Trophoblast cell (in vitro differentiated cells and primary cell): ENCODE data around the gene FBXO3.
"Not testable (repeated sequence)": the region's sequence is repeated elsewhere in the genome, so short reads cannot be mapped to it uniquely, and the experiment has no call there.

Experiments used
- DNase-seq, 2 donors: peaks; one replicate each; pipeline ENCODE4 v3.0.0-alpha.2; 2016
- H2AFZ ChIP-seq: 2 replicates; pipeline ENCODE4 v1.6.1; 2013; ENCODE audit warnings: low read length, moderate library complexity, mild to moderate bottlenecking; ENCODE audit not compliant: insufficient read depth, poor library complexity
- H2AK5ac ChIP-seq: 2 replicates; pipeline ENCODE4 v1.6.1; 2013; ENCODE audit warnings: mild to moderate bottlenecking, low read length
- H2BK120ac ChIP-seq: 2 replicates; pipeline ENCODE4 v1.6.1; 2013; ENCODE audit warnings: low read length, mild to moderate bottlenecking, moderate library complexity; ENCODE audit not compliant: insufficient read depth, poor library complexity
- H2BK12ac ChIP-seq: 2 replicates; pipeline ENCODE4 v1.6.1; 2013; ENCODE audit warnings: mild to moderate bottlenecking, low read length, moderate library complexity
- H2BK5ac ChIP-seq: 2 replicates; pipeline ENCODE4 v1.6.1; 2013; ENCODE audit warnings: low read length, low read depth, moderate library complexity, mild to moderate bottlenecking; ENCODE audit not compliant: poor library complexity
- H3K14ac ChIP-seq: 2 replicates; pipeline ENCODE4 v1.6.1; 2013; ENCODE audit warnings: mild to moderate bottlenecking, low read length
- H3K18ac ChIP-seq: 2 replicates; pipeline ENCODE4 v1.6.1; 2013; ENCODE audit warnings: mild to moderate bottlenecking, low read length
- H3K23ac ChIP-seq: 2 replicates; pipeline ENCODE4 v1.6.1; 2013; ENCODE audit warnings: low read length
- H3K27ac ChIP-seq: 2 replicates; pipeline ENCODE4 v1.5.1; 2013; ENCODE audit warnings: low read depth, mild to moderate bottlenecking, inconsistent platforms, low read length, moderate library complexity
- H3K27me3 ChIP-seq: 2 replicates; pipeline ENCODE4 v1.6.1; 2013; ENCODE audit warnings: inconsistent platforms, mild to moderate bottlenecking, low read length, moderate library complexity; ENCODE audit not compliant: insufficient read depth
- H3K36me3 ChIP-seq, 2 experiments: 1 replicate in 1 of 2; 2 replicates in 1 of 2; pipeline ENCODE4 v1.6.1; 2013; ENCODE audit warnings: low read length in 2 of 2, mild to moderate bottlenecking in 2 of 2, moderate library complexity in 1 of 2; ENCODE audit not compliant: insufficient read depth in 2 of 2, control insufficient read depth in 1 of 2
- H3K4ac ChIP-seq: 2 replicates; pipeline ENCODE4 v1.6.1; 2013; ENCODE audit warnings: low read depth, mild to moderate bottlenecking, low read length, moderate library complexity
- H3K4me1 ChIP-seq, 2 experiments: 1 replicate in 1 of 2; 2 replicates in 1 of 2; pipeline ENCODE4 v1.6.1; 2013; ENCODE audit warnings: low read length in 2 of 2, mild to moderate bottlenecking in 2 of 2, moderate library complexity in 1 of 2; ENCODE audit not compliant: insufficient read depth in 2 of 2, control insufficient read depth in 1 of 2
- H3K4me2 ChIP-seq: 2 replicates; pipeline ENCODE4 v1.6.1; 2013; ENCODE audit warnings: inconsistent platforms, mild to moderate bottlenecking, low read length, moderate library complexity
- H3K4me3 ChIP-seq: 2 replicates; pipeline ENCODE4 v1.5.1; 2013; ENCODE audit warnings: mild to moderate bottlenecking, low read depth, low read length, inconsistent platforms
- H3K79me1 ChIP-seq: one replicate; pipeline ENCODE4 v1.6.1; 2013; ENCODE audit warnings: low read length
- H3K79me2 ChIP-seq: 2 replicates; pipeline ENCODE4 v1.6.1; 2013; ENCODE audit warnings: low read length, mild to moderate bottlenecking; ENCODE audit not compliant: control insufficient read depth, insufficient read depth, poor library complexity
- H3K9ac ChIP-seq: 2 replicates; pipeline ENCODE4 v1.6.1; 2013; ENCODE audit warnings: mild to moderate bottlenecking, low read length
- H3K9me3 ChIP-seq: 2 replicates; pipeline ENCODE4 v1.6.1; 2013; ENCODE audit warnings: low read depth, mild to moderate bottlenecking, control low read depth, inconsistent platforms, low read length; ENCODE audit not compliant: insufficient read depth
- H4K12ac ChIP-seq: 2 replicates; pipeline ENCODE4 v1.6.1; 2013; ENCODE audit warnings: low read depth, mild to moderate bottlenecking, low read length, moderate library complexity
- H4K8ac ChIP-seq: 2 replicates; pipeline ENCODE4 v1.6.1; 2013; ENCODE audit warnings: low read depth, mild to moderate bottlenecking, low read length, moderate library complexity
- H4K91ac ChIP-seq: one replicate; pipeline ENCODE4 v1.6.1; 2013; ENCODE audit warnings: low read depth, mild to moderate bottlenecking, low read length, moderate library complexity
- WGBS: extraction: QIAGEN DNeasy Blood & Tissue Kit; methylation state at CpG from one replicate; pipeline ENCODE4 v1.1.7; 2013; ENCODE audit warnings: missing lambda C conversion rate; ENCODE audit not compliant: insufficient read length, insufficient coverage; ENCODE audit errors: extremely low coverage; 5-methylcytosine and 5-hydroxymethylcytosine counted together

The FBXO3 gene

DNA sequence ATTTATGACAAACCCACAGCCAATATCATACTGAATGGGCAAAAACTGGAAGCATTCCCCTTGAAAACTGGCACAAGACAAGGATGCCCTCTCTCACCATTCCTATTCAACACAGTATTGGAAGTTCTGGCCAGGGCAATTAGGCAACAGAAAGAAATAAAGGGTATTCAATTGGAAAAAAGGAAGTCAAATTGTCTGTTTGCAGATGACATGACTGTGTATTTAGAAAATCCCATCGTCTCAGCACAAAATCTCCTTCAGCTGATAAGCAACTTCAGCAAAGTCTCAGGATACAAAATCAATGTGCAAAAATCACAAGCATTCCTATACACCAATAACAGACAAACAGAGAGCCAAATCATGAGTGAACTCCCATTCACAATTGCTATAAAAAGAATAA is 46.8 kb downstream of the FBXO3 start:
- H4K8ac ChIP-seq, H3K4me3 ChIP-seq, H2AK5ac ChIP-seq, DNase-seq, H2BK12ac ChIP-seq, H3K9ac ChIP-seq, H4K12ac ChIP-seq, H3K9me3 ChIP-seq, H3K4me2 ChIP-seq, H3K79me2 ChIP-seq, H3K23ac ChIP-seq, H3K14ac ChIP-seq, H3K18ac ChIP-seq, H3K36me3 ChIP-seq, H2BK5ac ChIP-seq, H2AFZ ChIP-seq, H2BK120ac ChIP-seq, H3K27me3 ChIP-seq, H4K91ac ChIP-seq, H3K4ac ChIP-seq, H3K27ac ChIP-seq: not testable (repeated sequence)
- Histone ChIP-seq H3K79me1 (peaks cover 17% of the 10 kb centered on the region), H3K4me1 (peaks cover 18 to 22% of the 10 kb centered on the region in 2 experiments)
- WGBS = no CpG with 5 or more reads among the region's 1 CpG

DNA sequence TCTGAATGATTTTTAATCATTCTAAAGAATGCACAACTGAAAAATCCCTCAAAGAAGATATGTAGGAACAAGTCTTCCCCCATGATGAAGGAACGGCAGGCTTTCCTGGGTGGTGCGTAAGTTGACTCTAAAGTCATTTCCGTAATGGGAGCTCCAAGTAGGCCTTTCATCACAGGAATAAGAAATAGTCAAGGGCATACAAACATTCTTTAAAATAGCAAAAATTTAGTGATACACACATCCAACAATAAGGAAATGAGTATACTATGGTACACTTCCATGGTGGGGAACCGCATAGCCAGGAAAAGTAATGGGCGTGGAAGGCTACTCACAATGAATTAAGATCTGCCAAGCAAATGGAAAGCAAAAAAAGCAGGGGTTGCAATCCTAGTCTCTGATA is 48.8 kb downstream of the FBXO3 start:
- H3K4me3 ChIP-seq = no peak overlapping the region
- H2BK5ac ChIP-seq = no peak overlapping the region
- no peak overlapping the region for H3K4ac ChIP-seq
- H3K27me3 ChIP-seq = no peaks in the 10 kb centered on the region
- no peak overlapping the region for H3K14ac ChIP-seq
- H4K91ac ChIP-seq = no peak overlapping the region
- no peak overlapping the region for H4K12ac ChIP-seq
- no peak overlapping the region for H3K4me2 ChIP-seq
- peaks cover 27 to 32% of the 10 kb centered on the region in 2 experiments for H3K4me1 ChIP-seq
- H4K8ac ChIP-seq = no peak overlapping the region
- DNase-seq = no peak
- H2BK120ac ChIP-seq = no peak overlapping the region
- no peak overlapping the region for H3K9ac ChIP-seq
- H2AFZ ChIP-seq = no peak overlapping the region
- H3K36me3 ChIP-seq = peaks cover 8% of the 10 kb centered on the region in 2 experiments
- H2AK5ac ChIP-seq = no peak overlapping the region
- peaks cover 28% of the 10 kb centered on the region for H3K79me1 ChIP-seq
- WGBS = no CpG with 5 or more reads among the region's 5 CpGs
- no peak overlapping the region for H3K18ac ChIP-seq
- H3K9me3 ChIP-seq = no peaks in the 10 kb centered on the region
- H3K23ac ChIP-seq = no peak overlapping the region
- no peak overlapping the region for H3K27ac ChIP-seq
- H2BK12ac ChIP-seq = no peak overlapping the region
- H3K79me2 ChIP-seq = peaks cover 6% of the 10 kb centered on the region

DNA sequence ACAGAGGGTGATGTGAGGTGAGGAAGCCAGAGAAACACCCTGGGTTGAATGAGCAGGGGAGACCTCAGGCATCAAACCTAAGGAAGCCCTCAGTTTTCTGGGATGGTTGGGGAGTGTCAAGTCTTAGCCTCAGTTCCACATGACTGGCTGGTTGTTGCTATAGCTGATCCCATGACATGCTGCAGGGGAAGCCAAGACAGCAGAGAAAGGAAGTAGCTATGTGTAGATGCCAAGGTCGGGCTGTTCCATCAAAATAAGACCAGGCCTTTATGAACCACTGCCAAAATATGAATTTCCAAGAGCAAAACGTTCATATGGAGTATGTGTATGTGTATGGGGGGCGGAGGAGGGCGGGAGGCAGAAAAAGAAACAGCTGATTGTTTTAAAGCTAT is 49.7 kb downstream of the FBXO3 start:
- Histone ChIP-seq H3K4me3 (no peak overlapping the region), H2AK5ac (peak overlapping the region; percentile 9), H2BK5ac (peak overlapping the region; percentile 34), H3K4me2 (no peak overlapping the region), H3K79me2 (peaks cover 6% of the 10 kb centered on the region), H3K14ac (peak overlapping the region; percentile 21), H3K23ac (no peak overlapping the region), H3K4me1 (peaks cover 27 to 34% of the 10 kb centered on the region in 2 experiments), H3K9me3 (no peaks in the 10 kb centered on the region), H3K27me3 (no peaks in the 10 kb centered on the region), H4K91ac (peak overlapping the region; percentile 38), H2BK120ac (peak overlapping the region; percentile 57), H3K27ac (peak overlapping the region; percentile 90), H3K9ac (no peak overlapping the region), H3K4ac (no peak overlapping the region), H3K79me1 (peaks cover 28% of the 10 kb centered on the region), H2BK12ac (peak overlapping the region; percentile 66), H3K18ac (peak overlapping the region; percentile 34), H4K12ac (no peak overlapping the region), H3K36me3 (peaks cover 6 to 10% of the 10 kb centered on the region in 2 experiments), H4K8ac (peak overlapping the region; percentile 41), H2AFZ (no peak overlapping the region)
- no CpG with 5 or more reads among the region's 4 CpGs for WGBS
- DNase-seq = no peak

DNA sequence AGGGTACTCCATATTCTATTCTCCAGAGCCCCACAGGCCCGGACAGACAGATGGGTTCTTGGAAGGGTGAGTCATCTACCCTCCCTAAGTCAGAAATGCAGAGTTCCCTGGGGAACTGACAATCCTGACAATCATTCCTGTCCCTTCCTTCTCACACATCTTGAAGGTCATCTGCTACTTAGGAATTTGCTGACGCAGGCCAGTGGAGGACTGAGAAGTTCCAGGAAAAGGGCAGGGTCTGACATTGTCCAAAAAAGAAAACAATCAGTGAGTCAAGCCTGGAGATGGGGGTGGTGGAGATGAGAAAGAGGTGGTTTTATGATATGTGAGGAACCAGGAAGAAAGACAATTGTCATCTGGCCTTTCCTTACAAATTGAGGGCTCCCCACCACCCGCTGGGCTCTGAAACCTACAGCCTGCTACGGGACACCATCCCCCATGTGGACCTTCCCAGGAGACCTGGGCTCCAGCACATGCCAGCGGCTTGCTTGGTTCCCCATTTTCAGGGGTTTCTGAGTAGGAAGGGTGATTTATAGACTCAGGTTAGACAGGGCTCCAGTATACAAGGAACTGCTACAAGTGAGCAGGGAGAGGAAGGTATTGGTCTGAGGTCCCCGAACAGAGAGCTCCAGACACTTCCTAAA is 51.0 kb downstream of the FBXO3 start:
- no peaks in the 10 kb centered on the region for H3K9me3 ChIP-seq
- peak overlapping the region; percentile 73 for H3K18ac ChIP-seq
- H2BK120ac ChIP-seq = peak overlapping the region; percentile 67
- peaks cover 6% of the 10 kb centered on the region for H3K79me2 ChIP-seq
- H2BK12ac ChIP-seq = peak overlapping the region; percentile 25
- peaks cover 27 to 38% of the 10 kb centered on the region in 2 experiments for H3K4me1 ChIP-seq
- peak overlapping the region; percentile 7 for H2AK5ac ChIP-seq
- no peak overlapping the region for H3K4me2 ChIP-seq
- H3K27me3 ChIP-seq = no peaks in the 10 kb centered on the region
- H3K4me3 ChIP-seq = no peak overlapping the region
- H2AFZ ChIP-seq = no peak overlapping the region
- peak; percentile 94 to 98 for DNase-seq
- H4K8ac ChIP-seq = peak overlapping the region; percentile 78
- H3K14ac ChIP-seq = peak overlapping the region; percentile 68
- H4K91ac ChIP-seq = peak overlapping the region; percentile 86
- H3K4ac ChIP-seq = peak overlapping the region; percentile 39
- peak overlapping the region; percentile 86 for H2BK5ac ChIP-seq
- no peak overlapping the region for H3K23ac ChIP-seq
- no CpG with 5 or more reads among the region's 6 CpGs for WGBS
- H4K12ac ChIP-seq = no peak overlapping the region
- H3K27ac ChIP-seq = peak overlapping the region; percentile 90
- H3K79me1 ChIP-seq = peaks cover 31% of the 10 kb centered on the region
- H3K36me3 ChIP-seq = peaks cover 8 to 10% of the 10 kb centered on the region in 2 experiments
- no peak overlapping the region for H3K9ac ChIP-seq
